Measurements from ENCODE around the gene DPP10.
"Not testable (repeated sequence)": the region's sequence is repeated elsewhere in the genome, so short reads cannot be mapped to it uniquely, and the experiment has no call there.

DPP10 gene

GRCh38 chr2:114724454-114724853, 282.0 kb downstream of the DPP10 start:
- DNase-seq (ENCODE audit: low read depth), result no peak

GRCh38 chr2:114727012-114727411, 284.6 kb downstream of the DPP10 start:
- no peak for DNase-seq (ENCODE audit: low read depth)

GRCh38 chr2:114728372-114728771, 285.9 kb downstream of the DPP10 start:
- no peak for DNase-seq (ENCODE audit: low read depth)

- DNase-seq (ENCODE audit: low read depth), result no peak
Measured at GRCh38 chr2:114729026-114729425, 286.6 kb downstream of the DPP10 start.

- DNase-seq (ENCODE audit: low read depth), result no peak
Measured at GRCh38 chr2:114735126-114735525, 292.7 kb downstream of the DPP10 start.

GRCh38 chr2:114742245-114742644, 299.8 kb downstream of the DPP10 start:
- DNase-seq (ENCODE audit: low read depth), result no peak

- no peak for DNase-seq (ENCODE audit: low read depth)
Measured at GRCh38 chr2:114745700-114746099, 303.3 kb downstream of the DPP10 start.

- not testable (repeated sequence) for DNase-seq (ENCODE audit: low read depth)
Measured at GRCh38 chr2:114748175-114748574, 305.7 kb downstream of the DPP10 start.

GRCh38 chr2:114752425-114752824, 310.0 kb downstream of the DPP10 start:
- DNase-seq (ENCODE audit: low read depth), result no peak

- no peak for DNase-seq (ENCODE audit: low read depth)
Measured at GRCh38 chr2:114753145-114753544, 310.7 kb downstream of the DPP10 start.

- DNase-seq (ENCODE audit: low read depth), result no peak
Measured at GRCh38 chr2:114754907-114755563, 312.6 kb downstream of the DPP10 start.

- no peak for DNase-seq (ENCODE audit: low read depth)
Measured at GRCh38 chr2:114762376-114762775, 319.9 kb downstream of the DPP10 start.

- DNase-seq (ENCODE audit: low read depth), result no peak
Measured at GRCh38 chr2:114762986-114763385, 320.5 kb downstream of the DPP10 start.

- DNase-seq (ENCODE audit: low read depth), result no peak
Measured at GRCh38 chr2:114769110-114769509, 326.7 kb downstream of the DPP10 start.

GRCh38 chr2:114769991-114770390, 327.6 kb downstream of the DPP10 start:
- DNase-seq (ENCODE audit: low read depth), result no peak

GRCh38 chr2:114784046-114784445, 341.6 kb downstream of the DPP10 start:
- no peak for DNase-seq (ENCODE audit: low read depth)

GRCh38 chr2:114784890-114785583, 342.6 kb downstream of the DPP10 start:
- no peak for DNase-seq (ENCODE audit: low read depth)

- no peak for DNase-seq (ENCODE audit: low read depth)
Measured at GRCh38 chr2:114786901-114787300, 344.5 kb downstream of the DPP10 start.

GRCh38 chr2:114787486-114787885, 345.0 kb downstream of the DPP10 start:
- no peak for DNase-seq (ENCODE audit: low read depth)

- DNase-seq (ENCODE audit: low read depth), result no peak
Measured at GRCh38 chr2:114789989-114790388, 347.5 kb downstream of the DPP10 start.

GRCh38 chr2:114797540-114797939, 355.1 kb downstream of the DPP10 start:
- no peak for DNase-seq (ENCODE audit: low read depth)

- DNase-seq (ENCODE audit: low read depth), result no peak
Measured at GRCh38 chr2:114797942-114798341, 355.5 kb downstream of the DPP10 start.

- no peak for DNase-seq (ENCODE audit: low read depth)
Measured at GRCh38 chr2:114800371-114800770, 357.9 kb downstream of the DPP10 start.

GRCh38 chr2:114805195-114805594, 362.8 kb downstream of the DPP10 start:
- no peak for DNase-seq (ENCODE audit: low read depth)
